NCI-H526 treated with DMSO at 0.1 percent for 48 hours (cell line): Measurements from ENCODE around the gene NFKB2.

Experiments used
- DNase-seq: peaks from one replicate; lab custom pipeline; 2025; lab: John Stamatoyannopoulos, UW

NFKB2 gene

GRCh38 chr10:102408728-102409603, 13.5 kb downstream of the NFKB2 start:
- no peak for DNase-seq

DNA sequence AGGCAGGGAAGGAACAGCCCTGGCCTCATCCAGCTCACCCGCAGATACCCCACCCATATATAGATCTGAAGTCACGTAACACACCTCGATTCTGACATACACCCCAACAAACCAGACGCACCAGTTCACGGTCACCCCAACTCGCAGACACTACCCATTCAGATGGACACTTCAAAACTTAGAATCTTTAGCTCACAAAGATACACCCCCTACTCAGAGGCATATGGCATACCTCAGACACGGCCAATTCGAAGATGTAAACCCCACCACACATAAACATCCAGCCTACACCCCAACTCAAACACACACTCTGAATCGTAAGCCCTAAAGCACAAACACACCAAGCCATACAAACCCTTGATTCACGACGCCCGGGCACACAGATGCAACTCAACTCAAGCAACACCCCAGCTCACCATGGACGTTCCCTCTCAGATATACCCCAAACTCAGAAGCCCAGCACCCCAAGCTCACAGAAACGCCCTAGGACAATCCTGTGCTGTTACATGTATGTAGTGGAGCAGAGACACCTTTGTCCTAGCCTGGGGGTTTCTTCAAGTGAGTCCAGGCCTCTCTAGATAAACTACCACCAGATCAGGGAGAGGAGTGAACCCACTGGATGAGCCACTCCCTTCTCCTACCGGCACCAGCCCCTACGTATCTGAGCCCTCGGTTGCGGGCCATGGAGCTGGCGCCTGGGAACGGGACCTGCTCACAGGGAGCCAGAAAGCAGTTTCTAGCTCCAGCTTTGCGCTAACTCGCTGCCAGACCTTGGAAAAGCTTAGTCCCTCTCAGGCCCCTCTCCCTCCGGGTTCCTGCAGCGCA, 14.3 kb downstream of the NFKB2 start:
- no peak for DNase-seq

- no peak for DNase-seq
Observed at GRCh38 chr10:102410429-102411073, 15.0 kb downstream of the NFKB2 start.

DNA sequence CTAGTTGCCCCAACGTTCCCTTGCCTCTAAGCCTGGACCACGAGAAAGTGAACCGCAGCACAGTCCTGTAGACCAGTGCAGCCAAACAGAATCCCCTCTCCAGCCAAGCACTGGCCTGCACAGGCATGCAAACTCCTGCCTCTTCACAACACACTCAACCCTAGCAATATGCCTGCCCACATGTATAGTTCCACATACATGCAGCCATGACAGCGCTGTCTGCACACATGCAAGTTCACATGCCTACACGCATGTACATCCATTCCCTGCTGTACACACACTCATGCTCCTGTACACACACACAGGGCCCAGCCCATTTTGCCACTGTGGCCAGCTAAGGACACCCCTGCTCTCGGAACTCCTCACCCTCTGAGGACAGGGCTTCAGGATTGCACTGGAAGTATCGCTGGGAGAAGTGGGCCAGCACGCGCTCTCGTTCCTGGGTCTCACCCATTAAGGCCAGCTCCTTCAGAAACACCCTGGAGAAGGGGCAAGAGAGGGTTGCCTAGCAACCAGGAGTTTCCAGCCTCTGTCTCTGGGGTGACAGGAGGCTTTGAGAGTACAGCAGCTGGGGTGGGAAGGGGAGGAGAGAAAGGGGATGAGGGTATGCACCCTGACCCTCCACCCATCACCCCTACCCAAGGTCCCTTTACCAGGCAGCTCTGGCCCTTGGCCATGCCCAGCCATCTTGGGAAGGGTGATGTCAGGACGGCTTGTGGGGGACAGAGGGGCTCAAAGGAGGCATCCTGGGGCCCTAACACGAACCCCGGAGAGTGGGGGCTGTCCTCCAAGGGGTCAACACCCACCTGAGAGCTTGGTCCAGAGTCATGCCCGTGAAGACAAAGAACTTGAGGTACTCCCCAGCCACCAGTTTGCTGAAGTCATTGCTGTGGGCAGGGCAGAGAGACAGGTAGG, 16.1 kb downstream of the NFKB2 start:
- DNase-seq, result no peak

- DNase-seq, result no peak
Observed at GRCh38 chr10:102412293-102412692, 16.8 kb downstream of the NFKB2 start.

GRCh38 chr10:102413053-102413705, 17.7 kb downstream of the NFKB2 start:
- DNase-seq, result peak; percentile 8

- DNase-seq, result no peak
Observed at GRCh38 chr10:102413806-102414561, 18.5 kb downstream of the NFKB2 start.

GRCh38 chr10:102414749-102415148, 19.2 kb downstream of the NFKB2 start:
- no peak for DNase-seq

DNA sequence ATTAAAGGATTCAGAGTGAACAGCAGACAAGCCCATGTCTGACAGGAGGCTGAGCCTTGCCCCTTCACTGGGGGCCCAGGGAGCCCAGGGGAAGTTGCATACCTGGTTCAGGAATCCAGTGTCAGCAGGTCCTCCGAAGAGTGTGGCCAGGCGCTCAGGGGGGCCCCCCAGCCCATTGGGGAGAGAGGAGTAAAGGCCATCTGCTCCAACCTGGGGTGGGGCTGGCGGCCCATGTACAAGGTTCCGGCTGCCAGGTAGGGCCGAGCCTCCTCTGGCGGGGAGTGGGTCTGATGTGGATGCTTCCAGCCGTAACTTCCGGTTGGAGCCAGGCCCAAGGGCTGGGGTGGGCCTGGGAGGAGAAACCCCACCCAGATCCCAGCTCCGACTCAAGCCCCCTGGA, 20.8 kb downstream of the NFKB2 start:
- DNase-seq, result no peak

GRCh38 chr10:102416695-102417094, 21.2 kb downstream of the NFKB2 start:
- DNase-seq, result no peak

DNA sequence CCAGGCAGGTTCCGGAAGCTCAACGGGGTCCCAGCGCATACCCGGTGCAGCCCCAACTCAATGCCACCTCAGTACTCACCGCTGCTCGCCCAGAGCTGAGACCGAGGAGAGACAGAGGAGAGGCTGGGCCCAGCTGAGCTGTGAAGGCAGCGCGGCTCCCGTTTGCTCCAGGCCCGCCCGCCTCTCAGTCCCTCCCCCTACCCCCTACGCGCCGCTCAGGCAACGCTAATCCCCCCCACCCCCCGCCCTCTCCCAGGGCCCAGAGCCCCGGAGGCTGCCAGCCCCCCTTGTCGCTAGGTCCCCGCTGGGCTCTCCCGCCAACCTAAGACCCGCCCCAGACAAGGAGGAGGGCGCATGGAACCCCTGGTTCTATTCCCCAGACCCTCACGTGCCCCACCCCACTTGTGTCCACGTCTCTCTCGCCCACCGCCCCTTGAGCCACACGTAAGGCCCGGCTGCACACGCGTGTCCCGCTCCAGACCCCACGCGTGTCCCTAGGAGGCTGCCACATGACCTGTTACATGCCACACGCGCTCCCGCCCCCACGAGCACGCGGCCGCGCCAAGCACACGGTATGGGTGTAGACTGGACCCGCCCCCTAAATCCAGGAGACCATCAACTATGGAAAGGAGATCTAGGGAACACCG, 23.2 kb downstream of the NFKB2 start, which contains the start of gene PSD:
TSS of gene PSD (minus strand) at position 164 of the 647 bp plus-strand sequence. CDS start 1,747 bp downstream, outside the sequence.
- peak; percentile 14 for DNase-seq

GRCh38 chr10:102419269-102420180, 24.0 kb downstream of the NFKB2 start:
- peak; percentile 41 for DNase-seq

GRCh38 chr10:102420181-102420713, 24.7 kb downstream of the NFKB2 start:
- DNase-seq, result no peak

GRCh38 chr10:102420714-102421506, 25.4 kb downstream of the NFKB2 start, which contains the start of gene FBXL15:
FBXL15 (plus strand) TSS chr10:102420836; CDS start chr10:102421130, 294 bp downstream.
- peak; percentile 89 for DNase-seq

GRCh38 chr10:102421507-102421756, 25.9 kb downstream of the NFKB2 start:
- DNase-seq, result no peak

GRCh38 chr10:102421757-102422512, 26.4 kb downstream of the NFKB2 start:
- no peak for DNase-seq
